Liver (tissue), 3 donors: Measurements from ENCODE around the gene SERPINB12.

ENCODE experiments used
- CTCF ChIP-seq: fragments of 150-350 bp; IDR thresholded peaks from 2 replicates; pipeline ENCODE4 v1.5.1; 2017; ENCODE audit warnings: improper control_type of control experiment, low read depth, low read length; ENCODE audit not compliant: missing input control
- GABPA ChIP-seq, 2 donors: IDR thresholded peaks in 1 of 2; conservative IDR thresholded peaks in 1 of 2; 2 replicates each; pipeline ENCODE4 v1.6.1; 2016; ENCODE audit warnings: antibody characterized with exemption in 2 of 2, mild to moderate bottlenecking in 1 of 2, moderate library complexity in 1 of 2
- MAX ChIP-seq: IDR thresholded peaks from 2 replicates; pipeline ENCODE4 v1.6.1; 2016; ENCODE audit warnings: antibody characterized with exemption
- REST ChIP-seq: IDR thresholded peaks from 2 replicates; pipeline ENCODE4 v1.6.1; 2016; ENCODE audit warnings: antibody characterized with exemption, mild to moderate bottlenecking
- RXRA ChIP-seq, 2 donors: IDR thresholded peaks; 2 replicates each; pipeline ENCODE4 v1.6.1; 2017 to 2018; ENCODE audit warnings: antibody characterized with exemption in 2 of 2, mild to moderate bottlenecking in 1 of 2
- SP1 ChIP-seq: IDR thresholded peaks from 2 replicates; pipeline ENCODE4 v1.6.1; 2018; ENCODE audit warnings: antibody characterized with exemption, mild to moderate bottlenecking
- TAF1 ChIP-seq: conservative IDR thresholded peaks from 2 replicates; pipeline ENCODE4 v1.6.1; 2016; ENCODE audit warnings: antibody characterized with exemption, mild to moderate bottlenecking
- YY1 ChIP-seq: IDR thresholded peaks from 2 replicates; pipeline ENCODE4 v1.6.1; 2016; ENCODE audit warnings: antibody characterized with exemption, mild to moderate bottlenecking
- donor health status: healthy.
- donor health status: healthy.

- TF ChIP-seq TAF1 (no peak), REST (no peak), CTCF (no peak), SP1 (no peak), MAX (no peak), GABPA (IDR thresholded peaks at IDR 0.05 in 1 of 2, conservative IDR thresholded peaks at IDR 0.05 in 1 of 2) (no peak), YY1 (no peak), RXRA (IDR thresholded peaks at IDR 0.05) (no peak)
Observed at GRCh38 chr18:63495675-63496074, 46.5 kb upstream of the SERPINB12 start.
